ENCODE results near the gene WDR44.

Gene WDR44

DNA sequence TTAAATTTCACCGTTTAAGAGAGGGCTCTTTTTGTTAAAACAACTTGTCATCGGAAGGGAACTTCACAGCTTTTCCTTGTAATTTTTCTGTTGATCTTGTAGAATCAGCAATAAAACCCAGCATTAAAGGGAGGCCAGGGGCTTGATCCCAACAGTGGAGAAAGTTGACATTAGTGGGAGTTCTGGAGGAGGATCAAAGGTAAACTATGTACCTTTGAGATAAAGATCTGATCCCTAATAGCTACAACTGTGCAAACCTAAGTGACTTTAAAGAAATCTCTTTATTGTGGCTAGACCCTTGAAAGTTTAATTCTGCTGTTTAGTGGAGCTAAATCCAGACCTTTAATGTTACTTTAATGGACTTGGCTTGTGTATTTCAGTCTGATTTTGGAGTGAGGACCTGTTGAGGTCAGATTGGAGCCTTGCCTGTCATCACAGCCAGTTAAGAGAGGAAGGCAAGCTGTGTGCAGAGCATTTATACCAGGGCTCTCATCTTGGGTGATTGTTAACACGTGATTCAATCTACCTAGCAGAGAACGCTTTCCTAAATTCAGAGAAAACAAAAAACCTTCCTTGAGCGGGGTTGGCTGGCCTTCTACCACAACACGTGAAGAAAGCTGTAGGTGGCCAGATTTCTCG is 151.4 kb downstream of the WDR44 start:
- TF ChIP-seq CTCF (IDR thresholded peaks at IDR 0.05; ENCODE audit: low read depth, low read length): no peak
- no peak for DNase-seq (ENCODE audit: extremely low read depth, low read depth)

GRCh38 chrX:118498351-118498750 is 152.4 kb downstream of the WDR44 start:
- no peak for DNase-seq (ENCODE audit: extremely low read depth, low read depth)
- no peak for TF ChIP-seq CTCF (IDR thresholded peaks at IDR 0.05; ENCODE audit: low read depth, low read length)

DNA sequence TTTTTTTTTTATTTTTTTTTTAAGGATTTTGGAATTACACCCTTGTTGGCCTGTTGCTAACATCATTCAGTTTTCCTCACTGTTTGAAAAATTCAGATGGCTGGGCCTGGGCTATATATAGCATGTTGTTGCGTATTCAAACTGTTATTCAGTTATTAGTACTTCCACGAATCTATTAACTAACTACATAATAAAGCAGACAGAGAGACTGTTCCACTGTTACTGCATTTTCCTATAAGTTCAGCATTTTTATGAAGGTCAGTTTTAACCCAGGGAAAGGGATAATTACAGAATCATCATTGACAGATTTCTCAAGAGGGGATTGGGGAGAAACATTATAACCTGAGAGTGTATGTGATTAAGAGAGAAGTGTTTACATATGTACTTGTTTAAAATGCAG is 152.8 kb downstream of the WDR44 start:
- no peak for TF ChIP-seq CTCF (IDR thresholded peaks at IDR 0.05; ENCODE audit: low read depth, low read length)
- no peak for DNase-seq (ENCODE audit: extremely low read depth, low read depth)

- TF ChIP-seq CTCF (IDR thresholded peaks at IDR 0.05; ENCODE audit: low read depth, low read length): no peak
- DNase-seq (ENCODE audit: extremely low read depth, low read depth): no peak
Measured at GRCh38 chrX:118499295-118499694, 153.4 kb downstream of the WDR44 start.

Measured in AG09319 (cell line).